Activated CD4-positive, alpha-beta T cell treated with anti-CD3 and anti-CD28 coated beads, Interleukin-2, amount 10 ng/mL, durations not matched to agents 24 days and 14 days (primary cell): Measurements from ENCODE around the gene RNF166. TPM values are rescaled to one million over a fixed set of nuclear protein-coding genes. Genes with fewer than 3 reads are reported as not detected.

Experiments used
- DNase-seq: peaks from one replicate; pipeline ENCODE4 v3.0.0; 2022
- H3K27ac Mint-ChIP-seq: one replicate; pipeline ENCODE4 v1.8.0; 2022; ENCODE audit warnings: mild to moderate bottlenecking, mixed read lengths
- H3K27me3 Mint-ChIP-seq: one replicate; pipeline ENCODE4 v1.8.0; 2022; ENCODE audit warnings: mixed read lengths
- H3K36me3 Mint-ChIP-seq: one replicate; pipeline ENCODE4 v1.8.0; 2022; ENCODE audit warnings: low read depth, mild to moderate bottlenecking, mixed read lengths
- H3K4me1 Mint-ChIP-seq: one replicate; pipeline ENCODE4 v1.8.0; 2021; ENCODE audit warnings: mixed read lengths
- H3K4me3 Mint-ChIP-seq: one replicate; pipeline ENCODE4 v1.8.0; 2022; ENCODE audit warnings: mild to moderate bottlenecking, moderate library complexity, mixed read lengths
- H3K9me3 Mint-ChIP-seq: one replicate; pipeline ENCODE4 v1.8.0; 2021; ENCODE audit warnings: mixed read lengths
- intact Hi-C: fragments of 100-400 bp; cut with micrococcal nuclease; formaldehyde crosslinking; loops from one replicate; pipeline ENCODE4 v1.15.1; 2023
- total RNA-seq: library from RNA; stranded (reverse); gene quantifications from 2 replicates; pipeline ENCODE4 v1.2.3, GENCODE V29; 2022

Gene RNF166
- total RNA-seq, 1 donor from 2014 or later, result 47.3 TPM

DNA sequence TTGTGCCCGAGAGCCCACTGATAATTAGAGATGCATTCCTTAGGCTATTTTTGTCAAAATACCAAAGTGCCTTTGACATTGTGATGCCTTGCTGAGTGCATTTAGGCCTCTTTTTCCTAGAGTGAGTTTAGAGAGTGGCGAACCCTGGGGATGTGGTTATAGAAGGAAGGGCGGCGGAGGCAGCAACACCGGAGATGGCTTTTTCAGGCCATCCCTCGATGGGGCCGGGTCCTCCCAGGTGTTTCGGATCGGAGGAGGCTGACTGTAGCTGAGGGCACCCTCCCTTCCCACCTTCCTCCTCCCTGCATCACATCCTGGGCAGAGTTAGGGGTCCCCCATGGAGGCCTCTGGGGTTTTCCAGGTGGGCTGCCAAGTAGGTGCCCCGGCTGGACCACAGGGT is 13.3 kb downstream of the RNF166 start:
- peaks cover 5% of the 10 kb centered on the region for H3K36me3 Mint-ChIP-seq
- H3K27me3 Mint-ChIP-seq, result no peaks in the 10 kb centered on the region
- H3K27ac Mint-ChIP-seq, result peak overlapping the region; percentile 20
- intact Hi-C loops, result no loop called here
- H3K4me1 Mint-ChIP-seq, result peaks cover 43% of the 10 kb centered on the region
- peak overlapping the region; percentile 30 for H3K4me3 Mint-ChIP-seq
- DNase-seq, result no peak
- no peaks in the 10 kb centered on the region for H3K9me3 Mint-ChIP-seq

DNA sequence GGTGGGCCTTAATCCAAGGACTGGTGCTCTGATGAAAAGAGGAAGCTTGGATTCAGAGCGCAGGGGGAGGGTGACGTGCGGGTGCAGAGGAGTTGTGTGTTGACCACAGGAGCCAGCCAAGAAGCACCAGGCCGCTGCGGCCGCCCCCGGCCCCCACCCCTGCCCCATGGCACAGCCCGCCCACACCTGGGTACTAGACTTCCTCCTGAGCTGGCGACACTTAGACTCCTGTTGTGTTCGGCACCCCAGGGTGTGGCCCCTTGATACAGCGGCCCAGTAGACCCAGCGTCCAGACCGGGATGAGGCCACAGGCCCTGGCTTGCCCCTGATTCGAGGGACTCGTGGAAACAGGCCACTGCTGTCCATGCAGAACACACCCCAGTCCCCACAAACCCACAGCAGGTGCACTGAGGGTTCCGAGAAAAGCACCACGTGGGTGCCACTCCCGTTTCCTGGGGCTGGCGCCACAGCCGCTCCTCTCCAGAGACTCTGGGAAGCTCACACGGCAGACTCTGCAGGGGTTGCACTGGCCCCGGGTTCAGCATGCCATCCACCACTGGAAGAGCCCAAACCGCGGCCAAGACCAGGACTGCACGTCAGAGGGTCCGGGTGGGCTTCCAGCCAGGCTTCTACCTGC is 14.2 kb downstream of the RNF166 start:
- peak; percentile 87 for DNase-seq
- intact Hi-C loops, result no loop called here
- no peaks in the 10 kb centered on the region for H3K9me3 Mint-ChIP-seq
- no peaks in the 10 kb centered on the region for H3K27me3 Mint-ChIP-seq
- H3K27ac Mint-ChIP-seq, result peak overlapping the region; percentile 81
- peak overlapping the region; percentile 62 for H3K4me3 Mint-ChIP-seq
- peaks cover 39% of the 10 kb centered on the region for H3K4me1 Mint-ChIP-seq
- no peaks in the 10 kb centered on the region for H3K36me3 Mint-ChIP-seq

DNA sequence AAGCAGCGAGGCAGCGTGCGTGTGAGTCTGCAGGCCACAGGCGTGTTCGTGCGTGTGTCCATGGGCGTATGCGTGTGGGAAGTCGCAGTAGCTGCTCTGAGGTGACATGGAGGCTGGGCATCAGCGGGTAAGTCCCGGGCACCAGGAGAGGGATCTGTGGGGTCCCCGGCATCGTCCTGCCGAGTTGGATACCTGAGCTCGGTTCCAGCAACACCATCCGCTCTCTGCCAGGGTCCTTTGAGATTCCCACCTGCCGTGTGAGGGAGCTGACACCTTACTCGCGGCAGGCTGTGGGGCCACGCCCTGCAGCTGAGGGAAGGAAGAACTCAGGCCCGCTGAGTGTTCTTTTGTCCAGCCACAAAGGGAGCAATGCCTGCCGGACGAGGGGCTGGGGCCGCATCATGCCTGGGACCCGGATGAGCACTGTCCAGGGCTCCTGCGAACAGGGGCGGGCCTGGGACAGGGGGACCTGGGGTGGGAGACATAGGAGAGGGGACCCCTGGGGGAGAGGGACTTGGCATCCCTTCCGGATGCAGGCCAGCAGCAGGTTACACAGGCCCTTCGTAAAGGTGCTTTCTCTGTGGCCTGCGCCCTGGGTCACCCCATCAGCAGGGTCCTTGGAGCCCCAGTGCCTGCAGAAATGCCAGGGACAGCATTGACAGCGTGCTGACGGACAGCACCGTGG is 14.9 kb downstream of the RNF166 start:
- Mint-ChIP-seq H3K9me3 (no peaks in the 10 kb centered on the region), H3K27me3 (no peaks in the 10 kb centered on the region), H3K36me3 (no peaks in the 10 kb centered on the region), H3K4me3 (peak overlapping the region; percentile 50), H3K4me1 (peaks cover 39% of the 10 kb centered on the region), H3K27ac (peak overlapping the region; percentile 34)
- intact Hi-C loops, result no loop called here
- DNase-seq, result no peak

DNA sequence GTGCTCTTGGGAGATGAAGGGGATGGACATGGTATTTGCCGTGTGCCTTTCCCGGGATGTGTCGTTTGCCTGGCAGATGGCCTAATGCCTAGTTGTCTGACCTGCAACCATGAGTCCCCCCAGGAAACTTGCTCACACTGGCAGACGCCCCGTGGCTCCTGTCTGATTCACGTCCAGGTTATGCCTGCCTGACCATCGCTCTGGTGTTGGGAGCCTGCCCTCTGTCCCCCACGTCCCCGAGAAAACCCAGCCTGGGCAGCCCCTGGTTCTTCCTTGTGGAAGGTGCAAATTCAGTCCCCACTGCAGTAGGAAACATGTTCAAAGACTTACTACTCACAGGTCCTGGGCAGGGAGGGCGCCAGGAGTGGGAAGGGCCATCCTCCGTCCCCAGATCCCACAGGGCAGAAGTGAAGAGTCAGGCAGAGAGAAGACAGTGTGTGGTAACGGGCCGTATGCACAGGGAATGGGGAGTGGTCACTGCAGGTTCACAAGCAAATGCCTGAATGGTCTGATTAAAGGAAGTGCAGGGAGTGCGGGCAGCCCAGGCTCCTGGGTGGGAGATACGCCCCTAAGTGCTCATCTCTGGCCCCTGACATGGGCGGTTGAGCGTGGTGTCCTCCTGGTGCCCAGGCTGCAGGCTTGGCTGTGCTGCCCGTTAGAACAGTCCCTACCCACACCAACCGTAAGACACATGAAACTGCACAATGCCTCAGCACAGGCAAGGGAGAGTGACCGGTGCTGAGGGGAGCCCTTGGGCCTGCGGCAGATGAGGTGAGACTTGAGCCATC is 15.7 kb downstream of the RNF166 start:
- Mint-ChIP-seq H3K36me3 (no peaks in the 10 kb centered on the region), H3K4me1 (peaks cover 39% of the 10 kb centered on the region), H3K9me3 (no peaks in the 10 kb centered on the region), H3K4me3 (peak overlapping the region; percentile 50), H3K27me3 (no peaks in the 10 kb centered on the region), H3K27ac (peak overlapping the region; percentile 34)
- no peak for DNase-seq
- intact Hi-C loops, result no loop called here

DNA sequence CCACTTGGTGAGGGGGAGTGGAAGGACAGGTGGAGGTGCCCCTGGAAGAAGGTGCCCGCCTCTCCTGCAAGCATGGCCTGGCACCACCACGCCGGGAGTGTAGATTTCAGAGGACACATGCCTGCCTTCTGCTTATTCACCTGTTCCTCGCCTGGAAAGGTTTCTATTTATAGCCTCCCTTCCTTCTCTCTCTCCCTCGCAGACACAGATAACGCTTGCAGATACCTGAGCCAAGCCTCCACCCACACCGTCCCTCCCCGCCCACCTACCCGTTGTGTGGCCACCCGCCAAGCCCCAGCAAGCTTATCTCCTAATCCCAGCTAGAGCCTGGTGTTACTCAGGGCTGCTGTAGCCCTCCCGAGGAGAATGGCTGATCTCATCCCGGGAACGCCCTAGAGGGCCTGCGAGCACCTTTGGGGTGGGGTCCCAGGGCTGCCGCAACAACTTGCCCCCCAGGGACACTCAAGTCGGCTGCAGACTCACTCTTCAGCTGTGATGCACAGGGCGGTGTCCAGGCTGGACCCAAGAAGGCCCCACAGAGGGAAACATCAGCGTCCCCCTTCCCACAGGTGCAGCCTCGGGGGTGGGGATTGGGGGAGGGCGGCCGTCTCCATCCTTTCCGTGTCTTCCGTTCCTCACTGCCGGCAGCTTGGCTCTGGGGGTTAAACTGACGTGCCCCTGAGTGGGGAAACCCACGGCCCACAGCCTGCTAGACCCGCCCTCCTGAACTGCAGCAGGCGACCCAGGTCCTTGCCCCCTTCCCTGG is 18.0 kb downstream of the RNF166 start:
- H3K4me3 Mint-ChIP-seq, result no peak overlapping the region
- intact Hi-C loops, result no loop called here
- H3K27me3 Mint-ChIP-seq, result no peaks in the 10 kb centered on the region
- H3K4me1 Mint-ChIP-seq, result peaks cover 44% of the 10 kb centered on the region
- H3K9me3 Mint-ChIP-seq, result no peaks in the 10 kb centered on the region
- H3K36me3 Mint-ChIP-seq, result peaks cover 3% of the 10 kb centered on the region
- H3K27ac Mint-ChIP-seq, result no peak overlapping the region
- DNase-seq, result no peak

DNA sequence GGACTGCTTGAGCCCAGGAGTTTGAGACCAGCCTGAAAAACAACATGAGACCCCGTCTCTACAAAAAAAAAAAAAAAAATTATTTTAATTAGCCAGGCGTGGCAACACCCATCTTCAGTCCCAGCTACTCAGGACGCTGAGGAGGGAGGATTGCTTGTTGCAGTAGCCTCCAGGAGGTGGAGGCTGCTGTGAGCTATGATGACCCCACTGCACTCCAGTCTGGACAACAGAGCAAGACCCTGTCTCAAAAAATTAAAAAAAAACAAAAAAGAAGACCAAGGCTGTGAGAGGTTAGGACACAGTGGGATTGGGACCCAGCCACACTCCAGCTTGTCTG is 18.6 kb downstream of the RNF166 start:
- H3K27ac Mint-ChIP-seq, result no peak overlapping the region
- no peaks in the 10 kb centered on the region for H3K9me3 Mint-ChIP-seq
- no peak for DNase-seq
- peaks cover 41% of the 10 kb centered on the region for H3K4me1 Mint-ChIP-seq
- intact Hi-C loops, result no loop called here
- no peaks in the 10 kb centered on the region for H3K27me3 Mint-ChIP-seq
- no peak overlapping the region for H3K4me3 Mint-ChIP-seq
- H3K36me3 Mint-ChIP-seq, result peaks cover 3% of the 10 kb centered on the region

DNA sequence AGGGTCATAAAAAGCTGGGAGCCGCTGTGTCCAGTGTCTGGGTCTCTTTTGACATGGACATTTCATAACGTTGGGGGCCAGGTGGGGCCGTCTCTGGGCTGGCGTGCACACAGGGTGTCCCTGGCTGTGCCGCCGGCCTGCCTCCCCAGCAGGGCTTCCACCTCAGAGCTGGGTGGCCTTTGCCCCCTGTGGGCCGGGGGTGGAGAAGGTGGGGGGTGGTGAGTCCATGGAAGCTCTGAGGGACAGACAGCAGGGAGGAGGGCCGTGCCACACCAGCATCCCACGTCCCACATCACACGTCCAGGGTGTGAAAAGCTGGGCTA is 19.0 kb downstream of the RNF166 start:
- Mint-ChIP-seq H3K27ac (no peak overlapping the region), H3K9me3 (no peaks in the 10 kb centered on the region), H3K4me3 (no peak overlapping the region), H3K27me3 (no peaks in the 10 kb centered on the region), H3K4me1 (peaks cover 41% of the 10 kb centered on the region), H3K36me3 (peaks cover 3% of the 10 kb centered on the region)
- DNase-seq, result no peak
- intact Hi-C loops, result no loop called here

DNA sequence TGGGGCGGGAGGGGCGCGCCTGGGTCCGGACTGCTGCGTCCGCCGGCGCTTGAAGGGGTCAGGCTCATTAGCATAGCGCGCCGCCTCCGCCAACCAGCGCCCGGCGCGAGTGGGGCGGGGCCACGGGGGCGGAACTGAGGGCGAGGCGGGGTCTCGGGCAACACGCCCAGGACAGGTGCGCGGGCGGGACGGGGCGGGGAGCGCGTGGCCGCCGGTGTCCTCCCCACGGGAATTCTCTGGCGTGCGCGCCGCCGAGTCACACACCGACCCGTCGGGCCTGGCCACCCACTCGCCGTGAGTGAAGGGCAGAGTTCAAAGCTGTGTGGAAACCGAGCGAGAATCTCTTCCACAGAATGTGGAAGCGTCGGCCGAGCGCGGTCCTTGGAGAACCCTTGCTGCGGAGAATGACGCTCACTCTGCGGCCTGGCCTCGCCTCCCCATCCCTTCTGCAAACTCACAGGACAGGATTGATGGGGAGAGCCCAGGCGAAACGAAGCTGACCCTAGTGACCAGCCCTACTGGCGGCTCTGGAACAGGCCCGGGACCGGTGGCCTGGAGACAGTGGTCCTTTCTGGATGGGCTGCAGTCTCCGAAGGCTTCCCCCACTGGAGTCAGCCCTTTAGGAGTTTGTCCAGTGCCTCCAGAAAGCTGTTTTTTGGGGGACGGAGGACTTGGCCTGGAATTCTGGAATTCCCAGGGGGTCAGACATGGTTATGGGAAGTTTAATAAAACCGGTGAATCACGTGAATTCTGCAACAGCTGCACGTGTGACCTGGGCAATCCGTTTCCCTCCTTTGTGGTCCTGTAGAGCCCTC is 19.6 kb downstream of the RNF166 start, which contains the start of gene SNAI3:
TSS of gene SNAI3 (minus strand) at position 69 of the 815 bp plus-strand sequence. CDS start 101 bp downstream, outside the sequence.
- peaks cover 43% of the 10 kb centered on the region for H3K4me1 Mint-ChIP-seq
- no peaks in the 10 kb centered on the region for H3K9me3 Mint-ChIP-seq
- peak within 1 kb of the TSS; percentile 37 for H3K27ac Mint-ChIP-seq
- H3K4me3 Mint-ChIP-seq, result peak within 1 kb of the TSS; percentile 83
- intact Hi-C loops, result loop anchor here (1.0 kb wide), 2 partner anchors 17 to 23 kb away; partner anchors contain the start of gene MVD
- peaks cover 3% of the 10 kb centered on the region for H3K36me3 Mint-ChIP-seq
- peak; percentile 98 for DNase-seq
- H3K27me3 Mint-ChIP-seq, result no peaks in the 10 kb centered on the region

DNA sequence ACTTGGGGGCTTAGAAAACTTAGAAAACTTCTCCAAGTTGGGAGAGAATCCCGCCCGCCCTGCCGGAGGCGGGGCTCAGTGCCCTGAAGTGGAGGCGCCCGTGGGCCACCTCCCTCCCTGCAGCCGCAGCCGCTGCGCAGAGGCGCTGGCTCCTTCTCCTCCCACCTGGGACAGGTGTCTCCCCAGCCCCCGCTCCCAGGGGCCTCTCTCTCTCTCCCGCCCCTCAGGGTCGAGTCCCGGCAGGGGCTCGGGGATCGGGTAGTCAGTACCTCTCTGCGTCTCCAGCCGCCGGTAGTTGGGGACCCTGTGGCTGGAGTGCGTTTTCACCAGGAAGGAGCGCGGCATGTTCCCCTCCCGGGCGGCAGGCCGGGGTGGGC is 20.2 kb downstream of the RNF166 start:
- DNase-seq, result no peak
- Mint-ChIP-seq H3K36me3 (peaks cover 3% of the 10 kb centered on the region), H3K27ac (peak overlapping the region; percentile 37)

DNA sequence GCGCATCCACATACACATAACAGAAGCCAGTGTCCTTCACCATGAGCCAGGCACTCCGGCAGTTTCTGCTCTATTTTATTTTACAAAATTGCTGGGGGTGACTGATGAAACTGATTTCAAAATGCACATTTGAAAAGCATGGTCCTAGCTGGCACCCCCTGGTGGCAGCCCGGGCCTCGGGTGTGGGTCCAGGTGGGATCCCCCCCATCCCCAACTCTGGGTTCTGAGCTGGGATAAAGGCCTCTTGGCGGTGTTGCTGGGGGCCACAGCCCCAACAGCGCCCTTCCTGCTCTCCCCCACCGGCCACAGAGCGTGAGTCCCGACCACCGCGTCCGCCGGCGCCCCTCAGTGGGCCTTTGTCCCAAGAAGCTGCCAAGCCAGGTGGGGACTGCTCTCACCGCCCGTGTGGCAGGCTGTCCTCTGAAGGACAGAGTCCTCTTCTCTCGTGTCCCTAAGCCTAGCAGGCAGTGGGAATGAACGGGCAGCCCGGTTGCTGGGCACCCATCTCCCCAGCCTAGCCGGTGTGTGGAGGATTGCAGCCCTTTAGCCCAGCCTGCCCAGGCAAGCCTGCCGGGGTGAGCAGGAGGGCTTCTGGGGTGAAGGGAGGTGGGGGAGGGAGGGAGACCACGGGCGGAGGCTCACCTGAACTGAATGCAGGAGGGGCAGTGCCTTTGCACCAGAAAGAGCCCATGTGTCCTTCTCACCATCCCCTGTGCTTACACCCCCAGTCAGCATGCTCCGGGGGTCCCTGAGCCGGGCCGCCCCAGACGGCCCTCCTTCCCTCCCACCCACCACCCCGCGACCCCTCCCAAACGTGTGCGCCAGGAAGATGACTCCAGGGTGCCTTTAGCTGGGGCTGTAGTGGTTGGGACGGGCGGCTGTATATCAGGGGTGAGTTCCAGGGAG is 20.8 kb downstream of the RNF166 start:
- no peaks in the 10 kb centered on the region for H3K9me3 Mint-ChIP-seq
- peak overlapping the region; percentile 83 for H3K4me3 Mint-ChIP-seq
- peaks cover 37% of the 10 kb centered on the region for H3K4me1 Mint-ChIP-seq
- no peak overlapping the region for H3K27ac Mint-ChIP-seq
- peak; percentile 85 for DNase-seq
- H3K36me3 Mint-ChIP-seq, result peaks cover 3% of the 10 kb centered on the region
- no peaks in the 10 kb centered on the region for H3K27me3 Mint-ChIP-seq
- intact Hi-C loops, result loop anchor here (1.0 kb wide), 3 partner anchors 18 to 34 kb away; partner anchors contain the start of genes CYBA and MVD

More for the DNA sequence above, 20.2 kb downstream of the RNF166 start:
- intact Hi-C loops, result loop anchor here (1.0 kb wide), 2 partner anchors 17 to 23 kb away; partner anchors contain the start of gene MVD
- no peaks in the 10 kb centered on the region for H3K9me3 Mint-ChIP-seq
- H3K27me3 Mint-ChIP-seq, result no peaks in the 10 kb centered on the region
- peaks cover 41% of the 10 kb centered on the region for H3K4me1 Mint-ChIP-seq
- H3K4me3 Mint-ChIP-seq, result peak overlapping the region; percentile 83

DNA sequence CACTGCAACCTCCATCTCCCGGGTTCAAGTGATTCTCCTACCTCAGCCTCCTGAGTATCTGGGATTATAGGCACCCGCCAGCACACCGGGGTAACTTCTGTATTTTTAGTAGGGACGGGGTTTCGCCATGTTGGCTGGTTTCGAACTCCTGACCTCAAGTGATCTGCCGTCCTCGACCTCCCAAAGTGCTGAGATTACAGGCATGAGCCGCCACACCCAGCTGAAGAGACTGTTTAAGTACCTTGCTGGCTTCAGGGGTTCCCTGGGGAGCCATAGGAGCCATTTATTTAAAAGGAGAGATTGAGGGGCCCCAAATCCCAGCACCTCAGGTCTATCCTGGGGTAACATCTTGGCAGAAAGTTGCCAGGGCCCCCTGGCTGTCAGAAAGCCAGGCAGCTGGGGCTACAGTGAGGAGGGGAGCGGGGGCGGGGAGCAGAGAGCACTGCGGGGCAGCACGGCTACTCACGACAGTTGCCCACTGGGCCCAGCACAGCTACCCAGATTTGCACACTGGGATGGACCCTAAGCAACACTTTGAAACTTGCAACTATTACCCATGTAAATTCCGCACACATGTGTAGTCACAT is 21.5 kb downstream of the RNF166 start:
- no peak for DNase-seq
- H3K27ac Mint-ChIP-seq, result no peak overlapping the region
- no peaks in the 10 kb centered on the region for H3K27me3 Mint-ChIP-seq
- peak overlapping the region; percentile 83 for H3K4me3 Mint-ChIP-seq
- peaks cover 3% of the 10 kb centered on the region for H3K36me3 Mint-ChIP-seq
- H3K4me1 Mint-ChIP-seq, result peaks cover 35% of the 10 kb centered on the region
- no peaks in the 10 kb centered on the region for H3K9me3 Mint-ChIP-seq
- intact Hi-C loops, result loop anchor here (1.0 kb wide), 1 partner anchor 33 kb away; the partner anchor contains the start of gene CYBA
